Measurements from ENCODE around the gene PTEN.
"Not testable (repeated sequence)": the region's sequence is repeated elsewhere in the genome, so short reads cannot be mapped to it uniquely, and the experiment has no call there.

PTEN gene

DNA sequence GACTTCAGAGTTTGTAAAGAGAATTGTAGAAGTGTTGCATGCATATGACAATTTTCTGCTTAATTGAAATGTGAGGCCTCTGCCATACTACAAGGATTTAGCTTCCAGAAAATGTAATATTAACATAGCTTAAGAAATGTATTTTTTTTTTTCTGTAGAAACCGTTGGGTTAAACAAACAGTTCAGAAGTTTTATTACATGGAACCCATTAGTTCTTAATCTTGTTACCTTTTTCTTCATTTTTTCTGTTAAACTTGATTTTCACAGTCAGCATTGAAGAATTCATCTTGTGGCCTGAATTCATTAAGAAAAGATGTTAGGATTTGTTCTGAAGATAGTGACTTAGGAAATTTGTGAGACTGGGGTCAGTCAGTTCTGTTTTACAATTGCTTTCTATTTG lies 4.9 kb downstream of the PTEN start:
- no peak for DNase-seq (ENCODE audit: low read depth in 4 of 4, low spot score in 1 of 4)

DNA sequence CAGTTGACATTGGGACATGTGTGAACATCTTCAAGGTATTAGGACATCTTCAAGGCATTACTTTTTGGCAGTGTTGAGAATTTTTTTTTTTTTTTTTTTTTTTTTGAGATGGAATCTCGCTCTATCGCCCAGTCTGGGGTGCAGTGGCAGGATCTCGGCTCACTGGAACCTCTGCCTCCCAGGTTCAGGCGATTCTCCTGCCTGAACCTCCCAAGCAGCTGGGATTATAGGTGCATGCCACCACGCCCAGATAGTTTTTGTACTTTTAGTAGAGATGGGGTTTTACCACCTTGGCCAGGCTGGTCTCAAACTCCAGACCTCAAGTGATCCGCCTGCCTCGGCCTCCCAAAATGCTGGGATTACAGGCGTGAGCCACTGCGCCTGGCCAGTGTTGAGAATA lies 5.7 kb downstream of the PTEN start:
- DNase-seq (ENCODE audit: low read depth in 4 of 4, low spot score in 1 of 4), result not testable (repeated sequence)

DNA sequence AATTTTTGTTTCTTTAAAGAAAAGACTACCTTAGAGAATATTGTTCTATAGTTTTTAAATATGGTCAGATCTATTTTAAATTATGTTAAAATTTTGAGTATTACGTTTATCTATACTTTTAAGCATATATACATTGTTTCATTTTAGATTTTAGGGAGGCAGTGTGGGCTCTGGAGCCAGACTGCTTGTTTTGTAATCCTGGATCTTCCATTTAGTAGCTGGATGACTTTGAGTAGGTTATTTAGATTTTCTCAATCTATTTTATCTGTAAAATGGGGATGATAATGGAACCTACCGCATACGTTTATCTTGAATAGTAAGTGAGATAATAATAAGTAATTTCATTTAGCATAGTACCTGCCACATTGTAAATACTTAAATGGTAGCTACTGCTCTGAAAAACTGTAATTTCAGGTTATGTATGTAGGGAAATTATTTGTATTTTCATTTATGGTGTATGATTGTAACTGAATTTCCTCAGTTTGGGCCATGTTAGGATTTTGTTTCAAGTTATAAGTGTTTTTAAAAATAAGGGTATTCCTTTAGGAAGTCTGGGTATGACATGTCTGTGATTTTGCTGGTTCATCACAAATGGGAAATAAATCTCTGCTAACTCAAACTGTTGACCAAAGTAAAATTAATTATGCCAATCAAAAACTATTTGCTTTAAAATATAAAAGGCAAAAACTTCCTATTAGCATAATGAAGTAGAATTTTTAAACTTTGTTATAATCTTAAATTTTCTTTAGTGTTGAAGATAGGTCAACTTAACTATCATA lies 6.5 kb downstream of the PTEN start:
- DNase-seq (ENCODE audit: low read depth in 4 of 4, low spot score in 1 of 4), result no peak

DNA sequence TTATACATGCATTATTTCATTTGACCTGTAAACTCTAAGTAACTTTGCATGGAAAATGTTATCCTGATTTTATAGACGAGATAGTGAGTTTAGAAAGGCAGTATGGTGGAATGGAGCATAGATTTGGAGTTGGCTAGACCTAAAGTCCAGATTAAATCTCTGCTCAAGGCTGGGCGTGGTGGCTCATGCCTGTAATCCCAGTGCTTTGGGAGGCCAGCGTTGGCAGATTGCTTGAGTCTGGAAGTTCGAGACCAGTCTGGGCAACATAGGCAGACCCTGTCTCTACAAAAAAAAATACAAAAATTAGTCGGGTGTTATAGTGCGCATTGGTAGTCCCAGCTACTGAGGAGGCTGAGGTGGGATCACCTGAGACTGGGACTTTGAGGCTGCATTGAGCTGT lies 9.4 kb downstream of the PTEN start:
- no peak for DNase-seq (ENCODE audit: low read depth in 4 of 4, low spot score in 1 of 4)

DNA sequence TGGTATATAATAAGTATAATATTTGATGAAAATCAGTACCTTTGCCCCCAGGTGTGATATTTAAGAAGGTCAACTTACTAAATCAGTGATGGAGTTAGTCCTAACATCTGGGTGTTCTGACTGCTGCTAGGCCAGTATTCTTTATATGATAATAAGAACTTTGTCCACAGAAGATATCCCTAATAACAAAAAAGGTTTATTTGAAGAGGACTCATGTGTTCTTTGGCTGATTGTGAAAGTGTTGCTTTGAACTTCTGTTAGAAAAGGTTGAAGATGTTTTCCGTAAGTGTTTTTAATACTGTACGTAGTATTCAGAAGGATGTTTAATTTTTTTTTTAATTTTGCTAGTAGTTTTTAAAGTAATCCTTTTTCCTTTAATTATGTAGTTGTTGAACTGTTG lies 10.2 kb downstream of the PTEN start:
- DNase-seq (ENCODE audit: low read depth in 4 of 4, low spot score in 1 of 4), result no peak

DNA sequence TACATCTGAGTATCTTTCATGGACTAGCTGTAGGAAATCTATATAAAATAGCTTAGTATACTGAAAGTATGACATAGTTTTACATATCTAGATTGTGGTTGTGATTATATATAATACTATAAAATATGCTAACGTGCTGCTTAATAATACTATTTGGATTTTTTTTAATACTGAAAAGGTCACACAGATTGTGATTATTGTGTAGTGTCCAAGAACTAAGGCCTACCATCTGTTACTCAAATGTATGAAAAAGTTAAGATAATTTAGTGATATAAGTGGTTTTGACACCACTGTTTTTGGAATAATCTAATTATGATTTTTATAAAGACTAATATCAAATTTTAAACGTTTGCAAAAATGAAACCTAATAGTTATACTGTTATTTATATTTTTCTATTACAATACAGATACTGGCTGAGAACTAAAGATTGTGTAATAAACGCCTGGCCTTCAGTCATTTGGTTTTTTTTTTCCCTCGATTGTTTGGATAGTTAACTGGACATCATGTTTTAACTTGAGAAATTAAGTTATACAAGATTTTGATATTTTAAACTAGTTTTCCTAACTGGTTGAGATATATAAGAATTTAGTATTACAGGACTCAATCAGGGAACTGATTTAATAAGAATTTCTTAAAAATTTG lies 12.6 kb downstream of the PTEN start:
- no peak for DNase-seq (ENCODE audit: low read depth in 4 of 4, low spot score in 1 of 4)

DNA sequence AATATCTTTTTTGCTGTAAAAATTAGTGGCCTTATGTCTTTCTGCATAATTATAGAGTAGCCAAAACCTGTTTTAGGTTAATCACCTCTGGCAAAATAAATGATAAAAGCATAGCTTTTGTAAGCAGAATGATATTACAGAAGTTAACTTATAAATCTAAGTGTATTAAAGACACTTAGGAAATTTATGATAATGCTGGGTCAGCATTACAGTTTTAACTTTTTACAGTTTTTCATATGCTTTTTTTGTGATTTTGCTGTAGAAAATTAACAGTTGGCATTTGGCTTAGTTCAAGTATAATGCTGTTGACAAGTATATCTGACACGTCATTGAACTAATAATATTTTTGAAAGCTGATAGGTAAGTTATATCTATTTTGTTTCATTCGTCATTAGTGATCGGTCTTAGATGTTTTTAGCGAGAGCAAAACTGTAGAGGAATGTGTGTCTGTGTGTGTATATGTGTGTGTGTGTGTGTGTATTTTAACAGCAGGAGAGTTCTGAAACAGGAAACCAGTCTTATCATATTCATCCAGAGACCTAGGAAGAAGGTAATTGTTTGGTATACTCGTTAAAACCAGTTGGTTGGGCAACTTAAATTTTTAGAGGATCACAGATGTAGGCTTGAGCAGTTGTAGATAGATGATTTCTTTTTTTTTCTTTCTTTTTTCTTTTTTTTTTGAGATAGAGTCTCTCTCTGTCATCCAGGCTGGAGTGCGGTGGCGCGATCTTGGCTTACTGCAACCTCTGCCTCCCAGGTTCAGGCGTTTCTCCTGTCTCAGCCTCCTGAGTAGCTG lies 15.4 kb downstream of the PTEN start:
- DNase-seq (ENCODE audit: low read depth in 4 of 4, low spot score in 1 of 4), result no peak

DNA sequence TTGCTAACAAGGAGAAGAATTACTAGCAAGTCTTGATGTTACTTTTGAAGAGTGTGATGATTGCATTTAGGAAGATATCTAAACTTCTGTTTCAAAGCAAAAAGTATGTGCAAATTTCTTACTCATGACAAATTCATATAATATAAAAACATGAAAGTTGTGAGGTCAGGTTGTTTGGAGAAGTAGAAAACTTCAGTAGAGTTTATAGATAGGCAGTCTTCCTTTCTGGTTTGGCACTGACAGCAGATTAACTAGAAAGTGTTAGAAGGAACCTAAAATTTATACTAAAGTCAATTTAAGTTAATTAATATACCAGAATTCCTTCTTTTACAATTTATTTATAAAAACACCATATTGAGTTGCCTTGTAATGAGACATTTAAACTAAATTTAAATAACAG lies 16.9 kb downstream of the PTEN start:
- DNase-seq (ENCODE audit: low read depth in 4 of 4, low spot score in 1 of 4), result no peak

DNA sequence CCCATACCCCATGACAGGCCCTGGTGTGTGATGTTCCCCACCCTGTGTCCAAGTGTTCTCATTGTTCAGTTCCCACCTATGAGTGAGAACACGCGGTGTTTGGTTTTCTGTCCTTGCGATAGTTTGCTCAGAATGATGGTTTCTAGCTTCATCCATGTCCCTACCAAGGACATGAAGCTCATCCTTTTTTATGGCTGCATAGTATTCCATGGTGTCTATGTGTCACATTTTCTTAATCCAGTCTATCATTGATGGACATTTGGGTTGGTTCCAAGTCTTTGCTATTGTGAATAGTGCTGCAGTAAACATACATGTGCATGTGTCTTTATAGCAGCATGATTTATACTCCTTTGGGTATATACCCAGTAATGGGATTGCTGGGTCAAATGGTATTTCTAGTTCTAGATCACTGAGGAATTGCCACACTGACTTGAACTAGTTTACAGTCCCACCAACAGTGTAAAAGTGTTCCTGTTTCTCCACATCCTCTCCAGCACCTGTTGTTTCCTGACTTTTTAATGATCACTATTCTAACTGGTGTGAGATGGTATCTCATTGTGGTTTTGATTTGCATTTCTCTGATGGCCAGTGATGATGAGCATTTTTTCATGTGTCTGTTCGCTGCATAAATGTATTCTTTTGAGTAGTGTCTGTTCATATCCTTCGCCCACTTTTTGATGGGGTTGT lies 18.1 kb downstream of the PTEN start:
- DNase-seq (ENCODE audit: low read depth in 4 of 4, low spot score in 1 of 4), result not testable (repeated sequence)

DNA sequence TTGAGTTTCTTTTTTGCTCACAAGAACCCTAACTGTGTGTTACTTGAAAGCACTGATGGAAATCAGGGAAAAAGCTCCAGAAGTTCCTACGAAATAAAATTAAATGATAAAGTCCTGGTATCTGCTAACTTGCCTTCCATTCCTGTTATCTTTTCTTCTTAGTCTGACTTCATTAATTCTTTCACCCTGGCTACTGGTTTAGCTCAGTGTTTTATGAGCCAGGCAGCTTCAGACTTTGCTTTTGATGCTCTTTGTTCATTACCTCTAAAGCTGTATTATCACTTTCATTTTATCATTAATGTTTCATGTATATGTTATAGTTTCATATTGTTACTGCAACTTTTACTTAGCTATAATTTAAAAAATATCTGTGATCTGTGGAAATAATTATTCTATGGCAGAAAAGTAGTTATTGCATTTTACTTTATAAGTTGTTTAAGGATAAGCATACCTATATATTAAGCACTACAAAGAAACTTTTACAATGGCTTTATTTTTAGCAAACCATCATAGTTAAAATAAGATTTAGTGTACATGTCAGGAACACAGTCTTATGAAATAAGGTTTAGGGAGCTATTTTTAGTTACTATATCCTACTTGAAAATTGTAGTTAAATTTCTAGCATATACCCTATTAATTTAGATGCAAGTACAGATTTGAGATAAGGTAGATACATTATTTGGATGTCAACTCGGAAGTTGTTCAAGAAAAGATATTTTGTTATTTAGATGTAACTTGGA lies 19.3 kb downstream of the PTEN start:
- no peak for DNase-seq (ENCODE audit: low read depth in 4 of 4, low spot score in 1 of 4)

DNA sequence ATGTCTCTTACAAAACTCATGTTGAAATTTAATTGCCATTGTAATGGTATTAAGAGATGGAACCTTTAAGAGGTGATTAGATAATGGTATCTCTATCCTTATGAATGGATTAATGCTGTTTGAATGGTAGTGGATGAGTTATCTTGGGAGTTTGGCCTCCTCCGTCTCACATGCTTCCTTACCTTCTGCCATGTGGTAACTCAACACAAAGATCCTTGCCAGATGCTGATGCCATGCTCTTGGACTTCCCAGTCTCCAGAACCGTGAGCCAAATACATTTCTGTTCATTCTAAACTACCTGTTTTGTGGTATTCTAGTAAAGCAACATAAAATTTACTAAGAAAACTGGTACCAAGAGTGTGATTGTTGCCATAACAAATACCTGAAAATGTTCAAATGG lies 23.2 kb downstream of the PTEN start:
- no peak for DNase-seq (ENCODE audit: low read depth in 4 of 4, low spot score in 1 of 4)

DNA sequence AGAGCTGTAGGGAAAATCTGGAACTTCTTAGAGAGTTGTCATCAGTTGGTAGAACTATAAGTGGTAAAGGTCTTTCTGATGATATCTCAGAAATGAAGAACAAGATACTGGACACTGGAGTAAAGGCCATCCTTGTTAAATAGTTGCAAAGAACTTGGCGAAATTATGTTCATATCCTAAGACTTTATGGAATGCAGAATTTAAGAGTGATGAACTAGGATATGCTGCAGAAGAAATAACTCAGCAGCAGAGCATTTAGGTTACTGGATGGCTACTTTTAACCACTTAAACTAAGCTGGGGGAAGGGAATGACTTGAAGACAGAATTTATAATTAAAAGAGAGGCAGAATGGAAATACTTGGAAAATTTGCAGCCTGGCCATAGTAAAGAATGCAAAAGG lies 23.7 kb downstream of the PTEN start:
- DNase-seq (ENCODE audit: low read depth in 4 of 4, low spot score in 1 of 4), result no peak

DNA sequence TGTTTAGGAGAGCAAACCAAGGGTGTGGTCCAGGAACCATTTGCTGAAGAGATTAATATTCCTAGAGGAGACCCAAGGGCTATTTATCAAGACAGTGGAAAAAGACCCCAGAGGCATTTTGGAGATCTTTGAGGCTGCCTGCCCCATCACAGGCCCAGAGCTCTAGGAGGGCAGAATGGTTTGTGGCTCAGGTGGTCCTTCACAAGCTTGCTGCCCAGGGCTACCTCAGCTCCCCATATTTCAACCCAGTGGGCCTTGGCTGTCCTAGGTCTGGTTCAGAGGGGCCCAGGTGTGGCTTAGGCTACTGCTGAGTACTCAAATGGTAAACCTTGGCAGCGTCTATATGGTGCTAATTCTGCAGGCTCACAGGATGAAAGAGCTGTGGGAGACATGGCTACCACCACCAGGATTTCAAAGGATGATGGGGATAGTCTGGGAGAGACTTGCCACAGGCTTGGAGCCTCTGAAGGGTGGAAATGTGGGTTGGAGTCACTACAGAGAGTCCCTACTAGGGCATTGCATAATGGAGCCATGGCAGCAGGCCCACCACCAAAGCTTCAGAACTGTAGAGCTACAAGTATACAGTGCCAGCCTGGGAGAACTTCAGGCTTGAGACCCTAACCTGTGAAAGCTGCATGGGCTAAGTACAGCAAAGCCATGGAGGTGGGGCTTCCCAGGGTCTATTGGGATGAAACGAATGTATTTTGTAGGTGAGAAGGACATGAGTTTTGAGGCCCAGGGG lies 24.3 kb downstream of the PTEN start:
- no peak for DNase-seq (ENCODE audit: low read depth in 4 of 4, low spot score in 1 of 4)

DNA sequence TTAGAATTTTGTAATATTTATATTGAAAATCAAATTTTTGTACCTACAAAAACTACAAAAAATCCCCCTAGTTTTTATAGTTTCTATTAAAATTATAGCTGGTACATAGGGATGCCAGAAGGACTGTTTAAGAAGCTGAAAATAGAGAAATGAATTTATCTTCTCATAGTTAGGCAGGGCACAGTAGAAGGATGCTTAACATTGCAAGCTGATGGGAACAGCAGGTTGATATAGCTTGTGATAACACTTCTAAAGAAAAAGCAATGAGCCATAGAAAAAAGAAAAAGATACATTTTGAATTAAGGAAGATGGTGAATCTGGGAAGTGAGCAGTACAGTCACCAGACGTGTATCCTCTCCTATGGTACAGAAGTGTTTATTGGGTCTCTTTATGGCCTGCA lies 32.0 kb downstream of the PTEN start:
- DNase-seq (ENCODE audit: low read depth in 4 of 4, low spot score in 1 of 4), result no peak

DNA sequence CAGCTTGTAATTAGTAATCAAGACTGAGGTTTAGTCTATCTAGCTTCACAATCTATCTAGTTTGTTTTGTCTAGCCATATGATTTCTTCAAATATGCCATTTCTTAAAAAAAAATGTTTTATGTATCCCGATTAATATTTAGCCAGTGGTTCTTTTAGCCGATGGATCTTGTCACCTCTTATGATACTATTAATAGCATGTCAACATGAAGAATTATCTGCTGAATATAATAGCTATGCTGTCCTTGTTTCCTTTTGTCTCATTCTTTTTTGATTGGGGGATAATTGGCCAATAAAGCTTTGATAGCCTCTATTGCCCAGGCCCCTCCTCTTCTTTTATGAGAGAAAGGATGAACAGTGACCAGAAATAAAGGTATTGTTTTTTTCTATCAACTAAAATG lies 32.8 kb downstream of the PTEN start:
- no peak for DNase-seq (ENCODE audit: low read depth in 4 of 4, low spot score in 1 of 4)

DNA sequence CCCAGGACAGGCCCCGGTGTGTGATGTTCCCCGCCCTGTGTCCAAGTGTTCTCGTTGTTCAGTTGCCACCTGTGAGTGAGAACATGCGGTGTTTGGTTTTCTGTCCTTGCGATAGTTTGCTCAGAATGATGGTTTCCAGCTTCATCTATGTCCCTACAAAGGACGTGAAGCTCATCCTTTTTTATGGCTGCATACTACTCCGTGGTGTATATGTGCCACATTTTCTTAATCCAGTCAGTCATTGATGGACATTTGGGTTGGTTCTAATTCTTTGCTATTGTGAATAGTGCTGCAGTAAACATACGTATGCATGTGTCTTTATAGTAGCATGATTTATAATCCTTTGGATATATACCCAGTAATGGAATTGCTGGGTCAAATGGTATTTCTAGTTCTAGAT lies 34.5 kb downstream of the PTEN start:
- not testable (repeated sequence) for DNase-seq (ENCODE audit: low read depth in 4 of 4, low spot score in 1 of 4)

DNA sequence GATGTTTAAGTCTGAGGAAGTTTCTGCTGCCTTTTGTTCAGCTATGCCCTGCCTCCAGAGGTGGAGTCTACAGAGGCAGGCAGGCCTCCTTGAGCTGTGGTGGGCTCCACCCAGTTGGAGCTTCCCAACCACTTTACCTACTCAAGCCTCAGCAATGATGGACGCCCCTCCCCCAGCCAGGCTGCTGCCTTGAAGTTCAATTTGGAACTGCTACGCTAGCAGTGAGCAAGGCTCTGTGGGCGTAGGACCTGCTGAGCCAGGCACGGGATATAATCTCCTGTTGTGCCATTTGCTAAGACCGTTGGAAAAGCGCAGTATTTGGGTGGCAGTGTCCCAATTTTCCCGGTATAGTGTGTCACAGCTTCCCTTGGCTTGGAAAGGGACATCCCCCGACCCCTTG lies 40.0 kb downstream of the PTEN start:
- not testable (repeated sequence) for DNase-seq (ENCODE audit: low read depth in 4 of 4, low spot score in 1 of 4)

DNA sequence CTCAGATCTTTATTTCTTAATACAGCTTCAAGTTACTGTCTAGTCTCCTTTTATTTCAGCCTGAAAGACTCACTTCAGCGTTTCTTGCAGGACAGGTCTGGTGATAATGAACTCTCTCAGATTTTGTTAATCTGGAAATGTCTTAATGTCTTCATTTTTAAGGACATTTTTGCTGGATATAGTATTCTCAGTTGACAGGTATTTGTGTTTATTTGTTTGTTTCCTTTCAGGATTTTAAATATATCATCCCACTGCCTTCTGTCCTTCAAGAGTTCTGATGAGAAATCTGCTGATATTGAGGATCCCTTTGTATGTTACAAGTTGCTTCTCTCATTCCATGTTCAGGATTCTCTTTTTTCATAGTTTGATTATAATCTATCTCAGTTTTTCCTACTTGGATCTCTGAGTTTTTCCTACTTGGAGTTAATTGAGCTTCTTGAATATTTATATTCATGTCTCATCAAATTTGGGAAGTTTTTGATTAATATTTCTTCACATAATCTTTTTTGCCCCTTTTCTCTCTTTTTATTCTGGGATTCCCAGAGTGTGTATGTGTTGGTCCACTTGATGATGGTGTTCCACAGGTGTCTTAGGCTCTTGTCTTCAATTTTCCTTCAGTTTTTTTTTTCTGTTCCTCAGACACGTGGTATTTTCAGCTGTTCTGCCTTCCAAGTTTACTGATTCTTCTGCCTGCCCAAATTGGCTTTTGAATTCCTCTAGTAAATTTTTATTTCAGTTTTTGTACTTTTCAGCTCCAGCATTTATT lies 49.9 kb downstream of the PTEN start:
- no peak for DNase-seq (ENCODE audit: low read depth in 4 of 4, low spot score in 1 of 4)

DNA sequence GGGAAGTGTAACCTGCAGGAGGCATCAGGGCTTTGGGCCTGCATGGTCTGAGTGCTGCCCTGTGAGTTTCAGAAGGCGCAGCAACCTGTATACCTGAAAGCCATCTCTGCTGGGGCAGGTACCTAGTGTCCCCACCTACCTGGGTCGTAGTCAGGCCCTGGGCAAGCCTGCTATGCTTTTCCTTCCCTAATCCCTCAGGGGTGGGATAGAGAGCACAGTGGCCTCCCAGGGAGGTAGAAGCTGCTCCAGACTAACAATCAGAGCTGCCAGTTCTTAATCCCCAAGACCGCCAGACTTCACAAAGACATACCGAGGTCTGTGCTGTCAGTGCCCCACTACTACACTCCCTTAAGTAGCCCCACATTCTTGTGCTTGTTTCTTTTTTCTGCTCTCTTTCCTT lies 52.0 kb downstream of the PTEN start:
- DNase-seq (ENCODE audit: low read depth in 4 of 4, low spot score in 1 of 4), result no peak
